HG03159 (cell line): ENCODE measurements around the gene ABCA10.
"Not testable (repeated sequence)": the region's sequence is repeated elsewhere in the genome, so short reads cannot be mapped to it uniquely, and the experiment has no call there.

Source experiments
- ATAC-seq: cut with Tn5 transposase; IDR thresholded peaks from one replicate; pipeline ENCODE4 v1.9.1; 2021; ENCODE audit warnings: mild to moderate bottlenecking, moderate library complexity; ENCODE audit not compliant: unreplicated experiment

Gene ABCA10

GRCh38 chr17:69228018-69228417, 606 bp downstream of the ABCA10 start:
- no peak for ATAC-seq

DNA sequence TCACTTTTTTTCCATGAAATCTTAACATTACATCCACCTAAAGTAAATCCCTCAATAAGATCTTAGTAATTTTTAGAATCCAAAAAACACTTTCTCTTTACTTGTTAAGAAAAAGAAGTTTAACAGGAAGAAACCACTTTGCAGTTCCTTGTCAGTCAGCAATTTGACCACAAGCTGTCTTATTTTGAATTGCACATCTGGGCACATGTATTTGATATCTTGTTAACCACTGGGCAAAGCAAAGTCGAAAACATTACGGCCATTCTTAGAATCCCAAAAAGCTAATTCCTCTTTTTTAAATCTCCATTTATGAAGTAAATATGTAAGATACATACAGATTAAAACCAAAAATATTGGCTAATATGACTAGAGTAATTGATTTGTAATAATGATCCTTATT, 1.1 kb downstream of the ABCA10 start:
- ATAC-seq: no peak

DNA sequence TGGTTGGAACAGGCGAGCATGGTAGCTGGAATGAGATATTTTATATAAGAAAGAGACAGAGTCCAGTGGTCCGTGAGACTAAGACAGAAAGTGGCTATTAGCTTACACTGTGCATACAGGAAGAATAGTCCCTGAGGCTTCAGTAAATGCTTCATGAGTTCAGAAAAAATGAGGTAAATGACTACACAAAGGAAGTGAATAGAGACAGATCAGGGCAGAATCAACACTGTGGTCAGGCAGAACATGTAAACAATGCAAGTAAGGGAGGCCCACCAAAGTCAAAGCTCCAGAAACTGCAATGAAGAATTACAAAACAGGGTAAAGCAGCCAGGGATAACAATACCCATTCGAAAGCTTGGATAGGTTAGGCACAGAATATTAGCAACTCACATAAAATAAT, 4.8 kb downstream of the ABCA10 start:
- peak; percentile 99 for ATAC-seq

DNA sequence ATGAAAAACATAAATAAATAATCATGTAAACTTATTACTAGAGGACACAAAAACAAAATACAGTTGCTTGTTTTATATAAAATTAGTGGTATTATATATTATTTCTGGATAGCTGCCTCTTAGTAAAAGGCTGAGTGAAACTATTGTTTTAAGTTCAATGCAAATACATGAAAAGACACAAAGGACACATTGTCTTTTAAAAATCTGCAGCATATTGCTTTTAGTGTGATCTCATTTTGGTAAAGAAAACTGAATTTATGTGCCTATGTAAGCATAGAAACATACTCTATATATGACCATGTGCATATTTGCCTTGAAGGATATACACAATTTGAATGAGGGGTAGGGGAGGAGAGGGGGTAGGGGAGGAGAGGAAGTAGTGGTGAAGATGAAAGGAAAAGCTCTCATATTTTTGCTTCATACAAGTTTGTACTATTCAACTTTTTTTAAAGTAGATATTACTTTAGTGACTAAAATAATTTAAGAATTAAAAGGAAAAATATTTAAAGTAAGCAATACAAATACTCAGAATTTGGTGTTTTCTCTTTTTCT, 5.8 kb downstream of the ABCA10 start:
- no peak for ATAC-seq

GRCh38 chr17:69220098-69220497, 8.5 kb downstream of the ABCA10 start:
- no peak for ATAC-seq

GRCh38 chr17:69218986-69219385, 9.6 kb downstream of the ABCA10 start:
- no peak for ATAC-seq

GRCh38 chr17:69213059-69213813, 15.4 kb downstream of the ABCA10 start:
- no peak for ATAC-seq

GRCh38 chr17:69208640-69209039, 20.0 kb downstream of the ABCA10 start:
- ATAC-seq: no peak

- ATAC-seq: no peak
Observed at GRCh38 chr17:69207151-69207550, 21.5 kb downstream of the ABCA10 start.

GRCh38 chr17:69198238-69198637, 30.4 kb downstream of the ABCA10 start:
- ATAC-seq: no peak

GRCh38 chr17:69196105-69196653, 32.4 kb downstream of the ABCA10 start:
- not testable (repeated sequence) for ATAC-seq

GRCh38 chr17:69192754-69193153, 35.9 kb downstream of the ABCA10 start:
- no peak for ATAC-seq

DNA sequence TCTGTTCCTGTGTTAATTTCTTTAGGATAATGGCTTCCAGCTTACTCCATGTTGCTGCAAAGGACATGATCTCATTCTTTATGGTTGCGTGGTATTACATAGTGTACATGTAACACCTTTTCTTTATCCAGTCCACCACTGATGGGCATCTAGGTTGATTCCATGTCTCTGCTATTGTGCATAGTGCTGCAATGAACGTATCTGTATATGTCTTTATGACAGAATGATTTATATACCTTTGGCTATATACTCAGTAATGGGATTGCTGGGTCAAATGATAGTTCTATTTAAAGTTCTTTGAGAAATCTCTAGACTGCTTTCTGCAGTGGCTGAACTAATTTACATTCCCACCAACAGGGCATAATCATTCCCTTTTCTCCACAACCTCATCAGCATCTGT, 39.8 kb downstream of the ABCA10 start:
- no peak for ATAC-seq

DNA sequence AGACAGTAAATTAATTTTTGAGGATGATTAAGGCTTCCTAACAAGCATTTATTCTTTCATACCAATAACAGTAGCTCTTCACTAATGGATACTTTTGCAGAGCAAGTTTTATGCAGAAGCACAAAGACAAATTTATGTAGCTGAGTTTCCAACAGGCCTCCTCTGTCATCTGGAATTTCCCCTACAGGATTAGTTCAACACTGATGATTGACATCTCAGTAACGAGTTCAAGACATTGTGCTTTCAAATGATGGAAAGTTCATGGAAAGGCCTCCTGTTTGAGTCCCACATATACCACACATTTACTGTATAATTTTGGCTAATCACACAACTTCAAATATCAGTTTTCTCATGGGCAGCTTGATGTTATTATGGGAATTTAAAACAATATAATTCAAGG, 40.6 kb downstream of the ABCA10 start:
- ATAC-seq: no peak

- ATAC-seq: no peak
Observed at GRCh38 chr17:69187294-69187693, 41.3 kb downstream of the ABCA10 start.

- no peak for ATAC-seq
Observed at GRCh38 chr17:69179227-69179952, 49.2 kb downstream of the ABCA10 start.

GRCh38 chr17:69176457-69176795, 52.2 kb downstream of the ABCA10 start:
- ATAC-seq: no peak

DNA sequence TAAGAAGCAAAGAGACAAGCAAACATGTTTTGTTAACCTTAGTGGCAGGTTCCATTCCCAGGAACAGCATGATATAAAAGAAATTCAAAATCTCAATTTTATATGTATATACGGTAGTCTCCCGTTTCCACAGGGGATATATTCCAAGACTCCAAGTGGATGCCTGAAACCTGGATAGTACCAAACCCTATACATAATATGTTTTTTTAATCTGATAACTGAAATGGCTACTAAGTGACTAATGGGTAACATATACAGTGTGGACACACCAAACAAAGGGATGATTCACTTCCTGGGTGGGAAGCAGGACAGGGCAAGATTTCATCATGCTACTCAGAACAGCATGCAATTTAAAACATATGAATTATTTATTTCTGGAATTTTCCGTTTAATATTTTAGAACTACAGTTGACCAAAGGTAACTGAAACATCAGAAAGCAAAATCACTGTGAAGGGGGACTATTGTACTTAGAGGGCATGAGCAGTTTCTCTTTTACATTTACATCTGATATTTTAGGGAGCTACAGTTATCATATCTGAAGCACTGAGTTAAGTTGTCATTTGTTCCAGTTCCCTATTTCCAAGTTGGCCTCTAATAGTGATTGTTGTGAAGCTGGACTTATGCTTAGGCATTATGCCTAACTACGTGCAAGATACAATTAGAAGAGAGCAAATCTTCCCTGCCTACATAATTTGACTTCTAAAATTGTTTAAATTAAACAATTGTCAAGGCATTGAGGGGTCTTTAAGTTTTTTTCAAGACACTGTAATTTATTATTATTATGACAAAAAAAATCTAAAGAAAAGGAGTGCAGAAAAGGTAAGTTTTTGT, 52.8 kb downstream of the ABCA10 start:
- no peak for ATAC-seq

GRCh38 chr17:69175262-69175624, 53.4 kb downstream of the ABCA10 start:
- no peak for ATAC-seq

DNA sequence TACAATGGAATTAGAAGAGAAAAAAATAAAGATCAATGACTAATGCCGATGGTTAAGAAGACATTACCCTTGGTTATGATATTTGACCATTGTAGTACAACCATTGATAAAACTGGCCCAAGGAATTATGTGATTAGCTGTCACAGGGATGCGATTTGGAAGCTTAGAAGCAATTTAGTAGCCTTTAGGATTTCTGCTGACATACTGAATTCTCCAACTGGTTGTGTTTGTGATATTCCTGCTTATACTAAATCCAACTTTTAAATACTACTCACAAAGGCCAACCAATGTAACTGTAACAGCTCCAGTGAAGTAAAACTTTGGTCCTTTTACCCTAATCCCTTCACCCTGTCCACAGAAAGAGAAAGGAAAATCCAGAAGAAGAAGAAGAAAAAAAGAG, 55.5 kb downstream of the ABCA10 start:
- no peak for ATAC-seq

DNA sequence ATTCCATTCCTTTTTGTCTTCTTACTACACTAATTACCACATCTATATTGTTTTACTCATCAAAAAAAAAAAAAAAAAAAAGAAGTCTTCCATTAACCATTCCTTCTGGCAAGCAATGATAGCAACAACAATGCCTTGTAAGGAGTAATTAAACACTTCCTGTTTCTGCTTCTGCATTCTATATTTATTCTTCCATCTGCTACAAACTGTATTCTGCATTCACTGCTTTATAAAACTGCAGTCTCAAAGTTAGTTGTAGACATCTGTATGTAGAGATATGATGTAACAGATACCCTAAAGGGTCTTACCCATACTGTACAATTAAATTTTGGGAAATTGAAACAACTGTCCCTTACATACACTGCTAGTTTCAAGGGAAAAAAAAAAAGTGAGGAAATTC, 58.2 kb downstream of the ABCA10 start:
- ATAC-seq: no peak
